ENCODE measurements around the gene ANO2.

ANO2 gene

GRCh38 chr12:5771756-5772155 is 173.3 kb downstream of the ANO2 start:
- no peak for DNase-seq

- no peak for DNase-seq
These were observed 174.3 kb downstream of the ANO2 start for GRCh38 chr12:5770727-5771126.

- no peak for DNase-seq
These were observed 176.4 kb downstream of the ANO2 start for GRCh38 chr12:5768581-5769196.

GRCh38 chr12:5768171-5768570 is 176.9 kb downstream of the ANO2 start:
- no peak for DNase-seq

- no peak for DNase-seq
These were observed 186.7 kb downstream of the ANO2 start for GRCh38 chr12:5758347-5758746.

- no peak for DNase-seq
These were observed 188.7 kb downstream of the ANO2 start for GRCh38 chr12:5756338-5756842.

GRCh38 chr12:5748027-5748426 is 197.0 kb downstream of the ANO2 start:
- DNase-seq: no peak

- no peak for DNase-seq
These were observed 198.1 kb downstream of the ANO2 start for GRCh38 chr12:5746917-5747316.

GRCh38 chr12:5746036-5746908 is 198.8 kb downstream of the ANO2 start:
- DNase-seq: no peak

- DNase-seq: peak; percentile 53
These were observed 199.7 kb downstream of the ANO2 start for GRCh38 chr12:5745251-5745888.

GRCh38 chr12:5742258-5742657 is 202.8 kb downstream of the ANO2 start:
- DNase-seq: no peak

GRCh38 chr12:5739917-5740316 is 205.1 kb downstream of the ANO2 start:
- no peak for DNase-seq

GRCh38 chr12:5737778-5738177 is 207.3 kb downstream of the ANO2 start:
- DNase-seq: no peak

GRCh38 chr12:5736527-5736926 is 208.5 kb downstream of the ANO2 start:
- no peak for DNase-seq

GRCh38 chr12:5736016-5736415 is 209.0 kb downstream of the ANO2 start:
- DNase-seq: no peak

GRCh38 chr12:5733916-5734315 is 211.1 kb downstream of the ANO2 start:
- DNase-seq: no peak

GRCh38 chr12:5733136-5733755 is 211.8 kb downstream of the ANO2 start:
- no peak for DNase-seq

GRCh38 chr12:5730962-5731361 is 214.1 kb downstream of the ANO2 start:
- no peak for DNase-seq

- no peak for DNase-seq
These were observed 221.3 kb downstream of the ANO2 start for GRCh38 chr12:5723711-5724252.

- DNase-seq: no peak
These were observed 222.0 kb downstream of the ANO2 start for GRCh38 chr12:5723071-5723470.

GRCh38 chr12:5720381-5721005 is 224.6 kb downstream of the ANO2 start:
- no peak for DNase-seq

GRCh38 chr12:5718680-5719079 is 226.4 kb downstream of the ANO2 start:
- no peak for DNase-seq

- no peak for DNase-seq
These were observed 227.0 kb downstream of the ANO2 start for GRCh38 chr12:5718073-5718472.
